T-helper 17 cell (primary cell): ENCODE data around the gene STARD10. TPM values are rescaled to one million over a fixed set of nuclear protein-coding genes. Genes with fewer than 3 reads are reported as not detected.
"Not testable (repeated sequence)": the region's sequence is repeated elsewhere in the genome, so short reads cannot be mapped to it uniquely, and the experiment has no call there.

Experiments used
- ATAC-seq: fragments of 150-1000 bp; cut with Tn5 transposase; 2 replicates; pipeline ENCODE4 v1.10.0; 2021; ENCODE audit warnings: mild to moderate bottlenecking, moderate library complexity
- DNase-seq, 3 donors: peaks; one replicate each; pipeline versions ENCODE4 v3.0.0 to v3.0.0-alpha.2; 2020 to 2021
- H3K9me3 ChIP-seq: one replicate; pipeline ENCODE4 v1.7.0; 2013; ENCODE audit warnings: low read length, mild to moderate bottlenecking; ENCODE audit not compliant: control insufficient read depth, poor library complexity, severe bottlenecking
- H3K27ac Mint-ChIP-seq: one replicate; pipeline ENCODE4 v1.8.0; 2022; ENCODE audit warnings: mild to moderate bottlenecking, moderate library complexity, mixed read lengths
- H3K27me3 Mint-ChIP-seq: one replicate; pipeline ENCODE4 v1.8.0; 2022; ENCODE audit warnings: mixed read lengths
- H3K36me3 Mint-ChIP-seq: one replicate; pipeline ENCODE4 v1.8.0; 2022; ENCODE audit warnings: low read depth, mixed read lengths
- H3K4me1 Mint-ChIP-seq: one replicate; pipeline ENCODE4 v1.8.0; 2022; ENCODE audit warnings: mild to moderate bottlenecking, mixed read lengths
- H3K4me3 Mint-ChIP-seq: one replicate; pipeline ENCODE4 v1.8.0; 2022; ENCODE audit warnings: mild to moderate bottlenecking, moderate library complexity, mixed read lengths
- total RNA-seq, 4 donors: library from RNA in 2 of 4; stranded (reverse) in 2 of 4; gene quantifications; one replicate each; pipeline ENCODE4 v1.2.3 and lab custom pipeline; 2022 to 2026

Gene STARD10
- total RNA-seq, 2 donors from 2014 or later = 12.9 to 17.7 TPM

DNA sequence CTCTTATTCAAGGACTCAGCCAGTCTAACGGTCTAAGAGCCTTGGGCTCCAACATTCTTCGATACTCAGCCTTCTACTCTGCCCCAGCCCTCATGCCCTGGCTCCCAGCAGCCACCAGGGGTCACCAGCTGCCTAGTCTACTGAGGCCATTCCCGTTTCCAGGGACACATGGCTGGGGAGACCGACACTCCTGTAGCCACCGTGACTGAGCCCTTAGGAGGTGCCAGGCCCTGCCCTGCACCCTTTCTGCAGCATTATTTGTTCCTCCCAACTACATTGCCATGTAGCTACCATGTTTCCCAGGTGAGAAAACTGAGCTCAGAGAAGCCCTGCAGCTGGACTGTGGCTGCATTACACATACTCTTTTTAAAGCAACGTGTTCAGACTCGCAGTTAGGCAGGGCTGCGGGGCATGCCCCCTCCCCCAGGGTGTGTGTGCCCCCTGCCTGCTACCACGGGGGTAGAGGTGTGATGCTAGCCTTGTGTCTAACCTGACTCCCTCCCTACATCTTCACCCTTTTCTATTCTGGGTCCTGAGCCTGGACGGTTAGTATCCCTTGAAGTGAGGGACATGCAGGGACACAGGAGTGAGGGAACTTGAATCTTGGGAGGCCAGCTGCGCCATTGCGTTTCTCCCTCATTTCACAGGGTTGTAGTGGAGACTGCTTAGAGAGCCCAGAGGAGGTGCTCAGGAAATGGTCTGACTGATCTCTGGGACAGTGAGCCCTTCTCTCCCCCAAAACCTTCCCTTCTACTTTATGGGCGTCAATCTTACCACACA lies 37.9 kb upstream of the STARD10 start:
- peak; percentile 82 for ATAC-seq
- peak; percentile 32 to 39 (median 33) for DNase-seq
- H3K27ac Mint-ChIP-seq = peak overlapping the region; percentile 73
- no peaks in the 10 kb centered on the region for H3K27me3 Mint-ChIP-seq
- H3K4me1 Mint-ChIP-seq = peaks cover 20% of the 10 kb centered on the region
- H3K9me3 ChIP-seq = no peaks in the 10 kb centered on the region
- H3K4me3 Mint-ChIP-seq = no peak overlapping the region
- peaks cover 3% of the 10 kb centered on the region for H3K36me3 Mint-ChIP-seq

DNA sequence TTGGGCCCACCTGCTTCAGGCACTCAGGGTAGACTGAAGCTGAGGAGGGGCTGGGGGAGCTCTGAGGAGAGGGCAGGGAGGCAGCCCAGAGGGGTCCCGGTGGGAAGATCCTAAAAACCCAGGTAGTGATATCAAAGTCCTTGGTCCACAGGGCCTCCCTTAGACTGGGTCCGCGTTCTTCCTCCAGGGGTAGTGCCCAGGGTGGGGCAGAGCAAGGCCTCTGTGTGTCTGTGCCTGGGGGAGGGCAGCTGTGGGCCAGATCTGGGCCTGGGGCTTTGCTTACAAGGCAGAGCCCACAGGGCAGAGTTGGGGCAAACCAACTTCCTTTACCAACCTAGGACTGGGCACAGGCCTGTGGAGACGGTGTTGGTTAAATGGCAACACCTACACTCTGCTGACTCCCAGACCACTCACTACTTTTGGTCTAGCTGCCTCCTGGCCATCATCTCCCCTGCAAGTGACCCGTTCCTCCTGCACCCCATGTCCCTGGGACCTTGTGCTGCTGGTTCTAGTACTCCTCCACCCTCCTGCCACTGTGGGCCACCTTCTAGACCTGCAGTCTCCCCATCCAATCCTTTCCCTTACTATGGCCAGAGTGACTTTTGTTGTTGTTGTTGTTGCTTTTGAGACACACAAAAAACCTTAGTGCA lies 36.2 kb upstream of the STARD10 start:
- no peak overlapping the region for H3K4me3 Mint-ChIP-seq
- peaks cover 20% of the 10 kb centered on the region for H3K4me1 Mint-ChIP-seq
- no peaks in the 10 kb centered on the region for H3K27me3 Mint-ChIP-seq
- H3K36me3 Mint-ChIP-seq = peaks cover 3% of the 10 kb centered on the region
- H3K9me3 ChIP-seq = no peaks in the 10 kb centered on the region
- ATAC-seq (no peak), DNase-seq (no peak)
- no peak overlapping the region for H3K27ac Mint-ChIP-seq

DNA sequence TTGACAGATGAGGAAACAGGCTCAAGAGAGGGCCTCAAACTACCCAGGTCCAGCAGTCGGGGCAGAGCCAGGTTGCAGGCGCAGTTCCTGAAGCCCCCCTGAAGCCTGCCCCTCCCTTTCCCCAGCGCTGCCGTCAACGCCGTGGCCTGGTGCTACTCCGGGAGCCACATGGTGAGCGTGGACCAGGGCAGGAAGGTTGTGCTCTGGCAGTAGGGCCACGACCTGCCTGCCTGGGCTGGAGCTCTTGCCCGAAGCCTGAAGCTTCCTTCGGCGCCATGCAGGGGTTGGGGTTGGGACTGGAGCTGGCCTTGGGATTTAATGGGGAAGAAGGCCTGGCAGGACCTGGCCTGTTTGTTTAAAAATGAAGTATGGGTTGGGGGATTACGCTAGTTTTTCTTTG lies 35.3 kb upstream of the STARD10 start:
- Mint-ChIP-seq H3K27me3 (no peaks in the 10 kb centered on the region), H3K4me1 (peaks cover 20% of the 10 kb centered on the region), H3K36me3 (peaks cover 3% of the 10 kb centered on the region), H3K4me3 (no peak overlapping the region), H3K27ac (no peak overlapping the region)
- no peaks in the 10 kb centered on the region for H3K9me3 ChIP-seq
- ATAC-seq (no peak), DNase-seq (no peak)

DNA sequence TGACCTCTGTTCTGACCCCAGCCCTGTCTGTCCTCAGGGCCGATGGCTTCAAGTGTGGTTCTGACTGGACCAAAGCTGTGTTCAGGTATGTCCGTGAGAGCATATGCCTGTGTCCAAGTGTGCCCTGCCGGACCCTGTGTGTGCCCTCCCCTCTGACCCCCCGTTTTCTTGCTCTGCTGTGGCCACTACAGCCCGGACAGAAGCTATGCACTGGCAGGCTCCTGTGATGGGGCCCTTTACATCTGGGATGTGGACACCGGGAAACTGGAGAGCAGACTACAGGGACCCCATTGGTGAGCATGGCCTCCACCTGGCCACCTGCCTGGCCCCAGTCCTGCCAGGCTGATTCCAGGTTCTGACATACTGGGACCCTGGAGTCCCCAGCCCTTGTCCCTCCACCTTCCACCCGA lies 34.9 kb upstream of the STARD10 start:
- Mint-ChIP-seq H3K27me3 (no peaks in the 10 kb centered on the region), H3K36me3 (peaks cover 3% of the 10 kb centered on the region), H3K4me3 (no peak overlapping the region), H3K4me1 (peaks cover 20% of the 10 kb centered on the region), H3K27ac (peak overlapping the region; percentile 71)
- ATAC-seq = no peak
- H3K9me3 ChIP-seq = no peaks in the 10 kb centered on the region
- no peak for DNase-seq

DNA sequence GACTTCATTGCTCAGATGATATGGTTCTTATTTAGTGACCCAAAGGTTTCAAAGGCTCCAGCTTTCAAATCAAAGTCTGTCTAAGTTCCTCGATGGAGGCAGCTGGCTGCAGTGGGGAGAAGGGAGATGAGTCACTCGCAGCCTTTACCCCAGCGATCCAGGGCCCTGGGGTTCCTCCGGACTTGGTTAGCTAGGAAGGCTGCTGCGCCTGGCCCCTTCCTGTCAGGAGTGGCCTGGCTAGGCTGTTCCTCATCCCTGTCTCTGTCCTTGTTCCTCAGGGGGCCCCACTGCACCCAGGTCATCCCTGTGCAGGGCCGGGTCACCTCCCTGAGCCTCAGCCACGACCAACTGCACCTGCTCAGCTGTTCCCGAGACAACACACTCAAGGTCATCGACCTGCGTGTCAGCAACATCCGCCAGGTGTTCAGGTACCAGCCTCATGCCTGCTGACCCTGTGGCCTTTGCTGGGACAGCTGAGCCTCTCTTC lies 34.3 kb upstream of the STARD10 start:
- H3K4me1 Mint-ChIP-seq = peaks cover 23% of the 10 kb centered on the region
- H3K27ac Mint-ChIP-seq = peak overlapping the region; percentile 71
- peaks cover 3% of the 10 kb centered on the region for H3K36me3 Mint-ChIP-seq
- DNase-seq = no peak
- H3K4me3 Mint-ChIP-seq = peak overlapping the region; percentile 31
- H3K9me3 ChIP-seq = no peaks in the 10 kb centered on the region
- H3K27me3 Mint-ChIP-seq = no peaks in the 10 kb centered on the region
- ATAC-seq = no peak

DNA sequence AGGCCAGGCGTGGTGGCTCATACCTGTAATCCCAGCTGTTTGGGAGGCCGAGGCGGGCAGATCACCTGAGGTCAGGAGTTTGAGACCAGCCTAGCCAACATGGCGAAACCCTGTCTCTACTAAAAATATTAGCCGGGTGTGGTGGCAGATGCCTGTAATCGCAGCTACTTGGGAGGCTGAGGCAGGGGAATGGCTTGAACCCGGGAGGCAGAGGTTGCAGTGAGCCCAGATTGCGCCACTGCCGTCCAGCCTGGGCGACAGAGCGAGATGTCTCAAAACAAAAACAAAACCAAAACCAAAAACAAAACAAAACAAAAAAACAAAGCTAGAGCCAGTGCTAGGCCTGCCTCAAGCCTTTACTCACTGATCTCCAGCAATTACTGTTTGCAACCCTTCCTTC lies 33.8 kb upstream of the STARD10 start:
- not testable (repeated sequence) for H3K4me3 Mint-ChIP-seq, H3K9me3 ChIP-seq, ATAC-seq, DNase-seq, H3K36me3 Mint-ChIP-seq, H3K27me3 Mint-ChIP-seq
- Mint-ChIP-seq H3K4me1 (peaks cover 25% of the 10 kb centered on the region), H3K27ac (peak overlapping the region; percentile 71)

DNA sequence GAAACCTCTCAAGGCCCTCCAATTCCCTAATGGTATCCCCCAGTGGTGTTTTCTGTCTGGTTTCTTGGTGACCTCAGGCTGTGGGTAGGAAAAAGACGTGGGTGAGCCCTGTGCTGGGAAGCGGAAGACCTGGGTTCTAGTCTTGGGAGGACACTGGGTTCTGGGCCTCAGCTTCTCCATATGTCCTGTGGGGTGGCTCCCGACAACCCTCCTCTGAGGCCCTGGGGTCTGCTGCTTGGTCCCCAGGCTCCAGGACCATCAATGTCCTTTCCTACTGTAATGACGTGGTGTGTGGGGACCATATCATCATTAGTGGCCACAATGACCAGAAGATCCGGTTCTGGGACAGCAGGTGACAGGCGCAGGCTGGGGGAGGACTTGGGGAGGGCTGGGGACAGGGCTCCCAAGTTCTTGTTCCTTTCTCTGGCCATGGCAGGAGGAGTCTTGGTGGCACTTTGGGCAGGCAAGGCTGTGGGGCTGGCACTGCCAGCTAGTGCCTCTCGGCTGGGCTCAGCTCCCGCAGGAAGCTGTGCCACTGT lies 33.2 kb upstream of the STARD10 start:
- Mint-ChIP-seq H3K36me3 (peaks cover 3% of the 10 kb centered on the region), H3K27me3 (no peaks in the 10 kb centered on the region), H3K4me1 (peaks cover 22% of the 10 kb centered on the region), H3K4me3 (no peak overlapping the region), H3K27ac (no peak overlapping the region)
- ATAC-seq (no peak), DNase-seq (no peak)
- H3K9me3 ChIP-seq = no peaks in the 10 kb centered on the region

DNA sequence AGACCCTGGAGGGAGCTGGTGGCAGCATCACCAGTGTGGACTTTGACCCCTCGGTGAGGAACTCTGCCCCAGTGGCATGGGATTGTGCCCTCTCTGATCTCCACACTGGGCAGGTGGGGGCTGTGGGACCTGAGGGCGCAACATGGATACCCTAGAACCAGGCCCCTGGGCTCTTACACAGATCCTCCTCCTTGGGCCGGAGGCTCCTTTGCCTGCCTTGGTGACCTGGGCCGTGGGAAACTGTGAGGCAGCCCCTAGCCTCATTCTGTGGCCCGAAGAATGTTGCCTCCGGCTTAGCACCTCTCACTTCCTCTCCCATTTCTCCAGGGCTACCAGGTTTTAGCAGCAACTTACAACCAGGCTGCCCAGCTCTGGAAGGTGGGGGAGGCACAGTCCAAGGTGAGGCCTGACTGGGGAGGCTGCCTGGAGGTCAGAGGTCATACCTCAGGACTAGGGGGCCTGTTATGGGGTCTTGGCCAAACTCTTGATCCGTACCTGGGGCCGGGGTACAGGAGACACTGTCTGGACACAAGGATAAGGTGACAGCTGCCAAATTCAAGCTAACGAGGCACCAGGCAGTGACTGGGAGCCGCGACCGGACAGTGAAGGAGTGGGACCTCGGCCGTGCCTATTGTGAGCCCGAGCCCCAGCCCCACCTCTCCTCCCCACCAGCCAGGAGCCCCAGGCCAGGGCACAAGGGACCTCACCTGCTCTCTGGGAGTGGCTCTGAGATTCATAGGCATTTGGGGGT lies 32.5 kb upstream of the STARD10 start:
- ATAC-seq (no peak), DNase-seq (no peak)
- Mint-ChIP-seq H3K36me3 (peaks cover 3% of the 10 kb centered on the region), H3K27me3 (no peaks in the 10 kb centered on the region), H3K4me3 (no peak overlapping the region), H3K27ac (peak overlapping the region; percentile 75), H3K4me1 (peaks cover 17% of the 10 kb centered on the region)
- H3K9me3 ChIP-seq = no peaks in the 10 kb centered on the region

DNA sequence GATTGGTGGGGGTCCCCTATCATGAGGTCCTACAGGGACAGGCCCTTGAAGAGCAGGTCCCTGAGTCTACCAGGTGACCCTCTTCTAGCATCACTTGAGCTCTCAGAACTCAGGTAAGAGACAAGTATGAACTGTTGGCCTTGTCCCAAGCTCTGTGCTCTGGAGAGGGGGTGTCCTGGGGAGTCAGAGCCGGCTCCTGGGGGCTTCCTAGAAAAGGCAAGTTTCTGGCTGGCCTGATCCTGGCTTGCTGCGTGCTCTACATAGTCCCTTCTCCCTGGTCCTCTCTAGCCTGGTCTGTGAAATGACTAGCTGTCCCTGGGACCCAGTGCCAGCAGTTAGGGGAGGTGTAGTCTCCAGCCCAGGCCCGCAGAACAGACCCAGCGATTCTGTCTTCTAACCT lies 31.8 kb upstream of the STARD10 start:
- H3K9me3 ChIP-seq = no peaks in the 10 kb centered on the region
- H3K27me3 Mint-ChIP-seq = no peaks in the 10 kb centered on the region
- peak overlapping the region; percentile 75 for H3K27ac Mint-ChIP-seq
- H3K36me3 Mint-ChIP-seq = peaks cover under 1% of the 10 kb centered on the region
- H3K4me1 Mint-ChIP-seq = peaks cover 13% of the 10 kb centered on the region
- H3K4me3 Mint-ChIP-seq = no peak overlapping the region
- ATAC-seq (no peak), DNase-seq (no peak)

DNA sequence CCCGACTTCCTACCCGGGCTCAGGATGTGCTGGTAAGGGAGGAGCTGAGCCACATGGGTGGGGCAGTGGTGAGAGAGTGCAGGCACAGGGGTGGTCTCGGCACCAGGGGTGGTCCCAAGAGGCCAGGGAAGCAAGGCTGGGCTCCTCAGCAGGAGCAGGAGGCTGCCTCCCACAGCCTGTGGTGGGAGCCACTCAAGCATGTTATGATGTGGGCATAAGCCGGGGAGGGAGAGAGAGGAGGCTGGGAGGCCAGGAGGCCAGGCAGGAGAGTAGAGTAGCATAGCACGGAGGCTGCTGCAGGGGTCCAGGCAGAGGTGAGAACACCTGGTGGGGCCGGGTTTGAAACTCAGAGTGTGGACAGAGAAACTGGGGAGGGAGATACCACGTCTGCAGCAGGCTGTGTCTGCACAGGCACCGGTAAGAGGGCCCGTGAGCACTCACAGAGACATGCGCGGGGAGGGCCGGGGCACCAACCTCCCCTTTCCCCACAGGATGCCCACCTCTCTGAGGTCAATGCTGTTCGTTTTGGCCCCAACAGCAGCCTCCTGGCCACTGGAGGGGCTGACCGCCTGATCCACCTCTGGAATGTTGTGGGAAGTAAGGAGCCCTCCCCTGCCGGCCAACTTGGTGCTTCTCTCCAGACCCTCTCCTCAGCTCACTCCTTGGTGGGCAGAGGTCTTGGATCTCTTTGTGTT lies 31.1 kb upstream of the STARD10 start:
- H3K36me3 Mint-ChIP-seq = peaks cover 2% of the 10 kb centered on the region
- H3K9me3 ChIP-seq = no peaks in the 10 kb centered on the region
- H3K4me3 Mint-ChIP-seq = no peak overlapping the region
- H3K27ac Mint-ChIP-seq = peak overlapping the region; percentile 75
- ATAC-seq = no peak
- H3K27me3 Mint-ChIP-seq = no peaks in the 10 kb centered on the region
- peaks cover 11% of the 10 kb centered on the region for H3K4me1 Mint-ChIP-seq
- no peak for DNase-seq

DNA sequence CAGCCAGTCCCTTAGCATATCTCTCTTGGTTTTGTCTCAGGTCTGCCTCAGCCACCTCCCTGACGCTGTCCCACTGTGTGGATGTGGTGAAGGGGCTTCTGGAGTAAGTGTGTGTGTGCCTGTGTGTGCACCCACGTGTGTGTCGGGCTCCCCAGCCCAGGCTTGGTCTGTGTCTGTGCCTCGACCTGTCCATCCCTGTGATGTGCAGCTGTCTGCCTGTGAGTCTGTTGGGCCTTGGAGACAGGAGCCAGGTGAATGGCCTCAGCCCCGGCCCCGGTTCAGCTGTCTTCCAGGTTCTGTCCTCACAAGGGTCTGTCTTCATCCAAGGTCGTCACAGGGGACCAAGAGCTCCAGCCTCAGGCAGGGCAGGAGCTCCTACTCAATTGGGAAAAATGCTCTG lies 30.2 kb upstream of the STARD10 start:
- ATAC-seq (no peak), DNase-seq (no peak)
- peaks cover 4% of the 10 kb centered on the region for H3K36me3 Mint-ChIP-seq
- peak overlapping the region; percentile 34 for H3K27ac Mint-ChIP-seq
- H3K4me3 Mint-ChIP-seq = no peak overlapping the region
- no peaks in the 10 kb centered on the region for H3K27me3 Mint-ChIP-seq
- no peaks in the 10 kb centered on the region for H3K9me3 ChIP-seq
- H3K4me1 Mint-ChIP-seq = peaks cover 13% of the 10 kb centered on the region

DNA sequence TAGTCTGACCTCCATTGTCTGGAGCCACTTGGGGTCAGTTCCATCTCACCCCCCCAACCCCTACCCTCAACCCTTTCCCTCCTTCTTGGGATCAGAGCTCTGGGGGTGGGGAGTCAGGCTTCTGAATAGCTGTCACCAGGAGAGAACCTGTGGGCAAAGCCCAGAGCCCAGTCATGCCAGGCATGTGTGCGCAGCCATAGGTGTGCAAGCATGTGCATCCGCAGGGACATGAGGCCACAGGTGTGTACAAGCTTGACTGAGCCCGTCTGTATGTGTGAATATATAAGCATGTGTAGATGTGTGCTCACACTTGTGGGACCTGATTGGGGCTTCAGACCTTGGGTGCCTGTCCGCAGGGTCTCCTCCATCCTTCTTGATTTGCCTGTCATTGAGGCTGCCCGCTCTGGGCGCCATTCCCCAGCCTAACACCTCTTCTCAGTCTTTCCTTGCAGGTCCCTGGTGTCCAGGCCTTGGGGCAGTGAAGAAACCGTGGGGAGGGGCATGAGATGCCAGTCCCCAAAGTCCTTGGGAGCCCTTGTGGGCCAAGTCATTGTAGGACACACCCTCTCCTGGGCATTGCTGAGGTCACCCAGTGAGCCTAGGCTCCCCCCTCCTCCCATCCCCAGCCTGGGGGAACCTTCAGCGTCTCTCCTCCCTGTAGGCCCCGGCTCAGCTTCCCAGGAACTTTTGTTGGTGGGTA lies 29.4 kb upstream of the STARD10 start:
- peaks cover 15% of the 10 kb centered on the region for H3K4me1 Mint-ChIP-seq
- DNase-seq (no peak), ATAC-seq (no peak)
- peaks cover 6% of the 10 kb centered on the region for H3K36me3 Mint-ChIP-seq
- H3K4me3 Mint-ChIP-seq = peak overlapping the region; percentile 52
- no peaks in the 10 kb centered on the region for H3K9me3 ChIP-seq
- H3K27ac Mint-ChIP-seq = peak overlapping the region; percentile 34
- no peaks in the 10 kb centered on the region for H3K27me3 Mint-ChIP-seq
